ENCODE results near the gene WDCP.
"Not testable (repeated sequence)": the region's sequence is repeated elsewhere in the genome, so short reads cannot be mapped to it uniquely, and the experiment has no call there.

The WDCP gene

GRCh38 chr2:24046599-24046929, 627 bp downstream of the WDCP start:
- no peaks in the 10 kb centered on the region for H3K9me3 ChIP-seq (replicated peaks; ENCODE audit: insufficient read depth, low read length)
- peaks cover 11% of the 10 kb centered on the region for H3K79me2 ChIP-seq (ENCODE audit: low read length)
- no peak for TF ChIP-seq EZH2 (optimal IDR thresholded peaks at IDR 0.05; ENCODE audit: low read depth, low read length)
- TF ChIP-seq CTCF (IDR thresholded peaks at IDR 0.05; ENCODE audit: low read length): no peak
- TF ChIP-seq EZH2phosphoT487 (IDR thresholded peaks at IDR 0.05; ENCODE audit: low read length): no peak
- H3K27ac ChIP-seq (ENCODE audit: low read length): no peak overlapping the region
- H3K9ac ChIP-seq (ENCODE audit: low read length): peak overlapping the region; percentile 69; the same call in 1 of the 2 replicates
- peak overlapping the region; percentile 93 for H3K4me3 ChIP-seq (ENCODE audit: low read length)
- peak overlapping the region; percentile 98 for H2AFZ ChIP-seq (ENCODE audit: low read length)
- DNase-seq: no peak
- H3K27me3 ChIP-seq (replicated peaks; ENCODE audit: insufficient read depth, low read length): peaks cover 13% of the 10 kb centered on the region; the same call in 1 of the 2 replicates
- H3K4me1 ChIP-seq (ENCODE audit: low read length): peaks cover 11% of the 10 kb centered on the region
- no peaks in the 10 kb centered on the region for H3K36me3 ChIP-seq (replicated peaks; ENCODE audit: insufficient read depth, low read length)
- no peaks in the 10 kb centered on the region for H3K9me2 ChIP-seq (replicated peaks; ENCODE audit: insufficient read depth, low read length)
- H3K4me2 ChIP-seq (ENCODE audit: low read depth, low read length): peak overlapping the region; percentile 63
- peaks cover 5% of the 10 kb centered on the region; the same call in 1 of the 2 replicates for H3F3A ChIP-seq (ENCODE audit: insufficient read depth, low read length)
- no peaks in the 10 kb centered on the region for H4K20me1 ChIP-seq (ENCODE audit: insufficient read depth, low read length)

- Histone ChIP-seq H3K9me3 (replicated peaks; ENCODE audit: insufficient read depth, low read length) (no peaks in the 10 kb centered on the region), H3K27ac (ENCODE audit: low read length) (no peak overlapping the region), H3K4me2 (ENCODE audit: low read depth, low read length) (peak overlapping the region; percentile 63), H3K4me1 (ENCODE audit: low read length) (peaks cover 11% of the 10 kb centered on the region), H3K36me3 (replicated peaks; ENCODE audit: insufficient read depth, low read length) (no peaks in the 10 kb centered on the region), H3K79me2 (ENCODE audit: low read length) (peaks cover 11% of the 10 kb centered on the region), H4K20me1 (ENCODE audit: insufficient read depth, low read length) (no peaks in the 10 kb centered on the region), H3K4me3 (ENCODE audit: low read length) (peak overlapping the region; percentile 93; the same call in 1 of the 2 replicates), H3K9ac (ENCODE audit: low read length) (no peak overlapping the region), H3K27me3 (replicated peaks; ENCODE audit: insufficient read depth, low read length) (peaks cover 13% of the 10 kb centered on the region; the same call in 1 of the 2 replicates), H3F3A (ENCODE audit: insufficient read depth, low read length) (peaks cover 3% of the 10 kb centered on the region; the same call in 1 of the 2 replicates), H3K9me2 (replicated peaks; ENCODE audit: insufficient read depth, low read length) (no peaks in the 10 kb centered on the region), H2AFZ (ENCODE audit: low read length) (no peak overlapping the region)
- no peak for DNase-seq
- TF ChIP-seq EZH2 (optimal IDR thresholded peaks at IDR 0.05; ENCODE audit: low read depth, low read length) (no peak), EZH2phosphoT487 (IDR thresholded peaks at IDR 0.05; ENCODE audit: low read length) (no peak), CTCF (IDR thresholded peaks at IDR 0.05; ENCODE audit: low read length) (no peak)
Observed at GRCh38 chr2:24045511-24046508, 1.4 kb downstream of the WDCP start.

GRCh38 chr2:24043133-24043532, 4.1 kb downstream of the WDCP start:
- H3K9me2 ChIP-seq (replicated peaks; ENCODE audit: insufficient read depth, low read length); H3K27ac ChIP-seq (ENCODE audit: low read length); DNase-seq; H3K4me3 ChIP-seq (ENCODE audit: low read length); H3K27me3 ChIP-seq (replicated peaks; ENCODE audit: insufficient read depth, low read length); H3K9ac ChIP-seq (ENCODE audit: low read length); H3F3A ChIP-seq (ENCODE audit: insufficient read depth, low read length); H3K9me3 ChIP-seq (replicated peaks; ENCODE audit: insufficient read depth, low read length); H4K20me1 ChIP-seq (ENCODE audit: insufficient read depth, low read length); H2AFZ ChIP-seq (ENCODE audit: low read length); H3K4me2 ChIP-seq (ENCODE audit: low read depth, low read length); H3K36me3 ChIP-seq (replicated peaks; ENCODE audit: insufficient read depth, low read length): not testable (repeated sequence)
- Histone ChIP-seq H3K4me1 (ENCODE audit: low read length) (peaks cover 11% of the 10 kb centered on the region), H3K79me2 (ENCODE audit: low read length) (peaks cover 11% of the 10 kb centered on the region)

- no peak overlapping the region for H3K9ac ChIP-seq (ENCODE audit: low read length)
- H3K4me1 ChIP-seq (ENCODE audit: low read length): no peaks in the 10 kb centered on the region
- no peak overlapping the region for H2AFZ ChIP-seq (ENCODE audit: low read length)
- peaks cover 3% of the 10 kb centered on the region; the same call in 1 of the 2 replicates for H3F3A ChIP-seq (ENCODE audit: insufficient read depth, low read length)
- no peak overlapping the region for H3K27ac ChIP-seq (ENCODE audit: low read length)
- TF ChIP-seq CTCF (IDR thresholded peaks at IDR 0.05; ENCODE audit: low read length): no peak
- TF ChIP-seq EZH2 (optimal IDR thresholded peaks at IDR 0.05; ENCODE audit: low read depth, low read length): no peak
- no peak for TF ChIP-seq EZH2phosphoT487 (IDR thresholded peaks at IDR 0.05; ENCODE audit: low read length)
- no peaks in the 10 kb centered on the region for H3K27me3 ChIP-seq (replicated peaks; ENCODE audit: insufficient read depth, low read length)
- H3K36me3 ChIP-seq (replicated peaks; ENCODE audit: insufficient read depth, low read length): no peaks in the 10 kb centered on the region
- H4K20me1 ChIP-seq (ENCODE audit: insufficient read depth, low read length): no peaks in the 10 kb centered on the region
- H3K79me2 ChIP-seq (ENCODE audit: low read length): no peaks in the 10 kb centered on the region
- no peak overlapping the region for H3K4me2 ChIP-seq (ENCODE audit: low read depth, low read length)
- no peaks in the 10 kb centered on the region for H3K9me3 ChIP-seq (replicated peaks; ENCODE audit: insufficient read depth, low read length)
- H3K4me3 ChIP-seq (ENCODE audit: low read length): no peak overlapping the region
- no peaks in the 10 kb centered on the region for H3K9me2 ChIP-seq (replicated peaks; ENCODE audit: insufficient read depth, low read length)
- no peak for DNase-seq
Observed at GRCh38 chr2:24040511-24040910, 6.7 kb downstream of the WDCP start.

Measured in MM.1S (cell line).